DND-41 (cell line): Measurements from ENCODE around the gene ATP9A.

Experiments used
- CTCF ChIP-seq: IDR thresholded peaks from 2 replicates; pipeline ENCODE4 v1.5.1; 2012; ENCODE audit warnings: borderline replicate concordance, low read length, moderate library complexity, mild to moderate bottlenecking; ENCODE audit not compliant: poor library complexity, severe bottlenecking; ENCODE audit errors: extremely low read depth
- EZH2 ChIP-seq: IDR thresholded peaks from 3 replicates; pipeline ENCODE4 v1.6.1; 2012; ENCODE audit warnings: borderline replicate concordance, low read depth, mild to moderate bottlenecking, moderate library complexity, low read length, inconsistent platforms; ENCODE audit not compliant: severe bottlenecking

DNA sequence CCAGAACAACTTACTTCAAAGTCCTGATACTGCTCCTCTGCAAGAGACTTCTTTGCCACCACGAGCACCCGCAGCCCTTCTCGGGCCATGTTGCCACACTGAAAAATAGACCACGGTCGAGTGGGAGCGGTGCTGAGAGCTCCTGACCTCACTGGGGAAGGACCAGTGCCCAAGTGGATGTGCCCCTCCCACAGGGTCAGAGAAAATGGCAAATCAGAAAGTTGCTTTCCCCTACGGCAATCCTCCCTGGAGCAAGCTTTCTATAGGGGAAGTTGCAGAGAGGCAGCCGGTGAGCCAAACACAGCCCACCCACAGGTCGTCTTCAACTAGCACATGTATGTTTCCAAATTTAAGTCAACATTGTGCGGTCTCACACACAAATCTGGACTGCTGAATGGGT is 140.6 kb downstream of the ATP9A start:
- TF ChIP-seq CTCF (no peak), EZH2 (no peak)
